ENCODE results near the gene UQCRQ.

DNA sequence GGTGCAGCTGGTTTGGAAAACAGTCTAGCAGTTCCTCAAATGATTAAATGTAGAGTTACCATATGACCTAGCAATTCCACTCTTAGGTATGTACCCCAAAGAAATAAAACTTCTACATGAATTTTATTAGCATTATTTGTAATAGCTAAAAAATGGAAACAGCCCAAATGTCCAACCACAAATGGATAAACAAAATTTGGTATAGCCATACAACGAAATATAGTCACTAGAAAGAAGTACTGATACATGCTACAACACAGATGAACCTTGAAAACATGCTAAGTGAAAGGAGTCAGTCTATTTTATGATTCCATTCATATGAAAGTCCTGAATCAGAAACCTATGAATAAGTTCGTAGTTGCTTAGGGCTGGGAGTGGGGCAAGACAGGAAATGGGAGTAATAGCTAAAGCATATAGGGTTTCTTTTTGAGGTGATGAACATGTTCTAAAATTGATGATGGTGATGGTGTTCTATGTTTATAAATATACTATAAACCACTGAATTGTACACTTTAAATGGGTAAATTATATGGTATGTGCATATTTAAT is 6.5 kb upstream of the UQCRQ start:
- TF ChIP-seq, protein P1, sequence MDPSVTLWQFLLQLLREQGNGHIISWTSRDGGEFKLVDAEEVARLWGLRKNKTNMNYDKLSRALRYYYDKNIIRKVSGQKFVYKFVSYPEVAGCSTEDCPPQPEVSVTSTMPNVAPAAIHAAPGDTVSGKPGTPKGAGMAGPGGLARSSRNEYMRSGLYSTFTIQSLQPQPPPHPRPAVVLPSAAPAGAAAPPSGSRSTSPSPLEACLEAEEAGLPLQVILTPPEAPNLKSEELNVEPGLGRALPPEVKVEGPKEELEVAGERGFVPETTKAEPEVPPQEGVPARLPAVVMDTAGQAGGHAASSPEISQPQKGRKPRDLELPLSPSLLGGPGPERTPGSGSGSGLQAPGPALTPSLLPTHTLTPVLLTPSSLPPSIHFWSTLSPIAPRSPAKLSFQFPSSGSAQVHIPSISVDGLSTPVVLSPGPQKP (IDR thresholded peaks at IDR 0.05; ENCODE audit: low read depth, low read length): no peak
- TF ChIP-seq SMC3 (IDR thresholded peaks at IDR 0.05): no peak
- TF ChIP-seq RARB (CRISPR knock-in tag; IDR thresholded peaks at IDR 0.05): no peak

All from A549 (cell line).